ENCODE data around the gene RMND5B.

RMND5B gene

DNA sequence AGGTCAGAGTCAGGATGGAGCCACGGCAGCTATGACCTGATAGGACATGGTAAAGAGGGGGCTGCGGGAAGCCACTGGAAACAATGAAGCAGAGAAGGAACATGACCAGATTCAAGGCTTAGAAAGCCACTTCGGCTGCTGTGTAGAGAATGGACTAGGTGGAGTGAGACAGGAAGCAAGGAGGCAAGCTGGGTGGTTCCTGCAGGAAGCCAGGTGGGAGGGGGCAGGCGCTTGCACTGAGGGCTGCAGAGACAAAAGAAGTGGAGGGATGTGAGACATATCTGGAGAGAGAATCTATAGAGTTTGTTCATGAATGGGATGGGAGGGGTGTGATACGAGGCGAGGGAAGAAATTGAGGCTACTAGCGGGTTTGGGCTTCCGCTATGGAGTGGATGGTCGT, 36.5 kb upstream of the RMND5B start:
- Histone ChIP-seq H3K4me3 (no peak overlapping the region), H3K36me3 (ENCODE audit: insufficient read depth, low read length) (no peaks in the 10 kb centered on the region), H3K9me3 (ENCODE audit: low read depth, low read length) (no peaks in the 10 kb centered on the region), H3K27ac (no peak overlapping the region), H3K9ac (ENCODE audit: insufficient read length) (no peak overlapping the region)
- no peak for DNase-seq (ENCODE audit: low read depth, low spot score)
- TF ChIP-seq EZH2 (IDR thresholded peaks at IDR 0.05): no peak
- TF ChIP-seq FOXP2 (optimal IDR thresholded peaks at IDR 0.05; ENCODE audit: control extremely low read depth, extremely low read length, insufficient read depth): no peak
- no peak for TF ChIP-seq POLR2AphosphoS5 (IDR thresholded peaks at IDR 0.05; ENCODE audit: borderline replicate concordance, low read depth, low read length)

DNA sequence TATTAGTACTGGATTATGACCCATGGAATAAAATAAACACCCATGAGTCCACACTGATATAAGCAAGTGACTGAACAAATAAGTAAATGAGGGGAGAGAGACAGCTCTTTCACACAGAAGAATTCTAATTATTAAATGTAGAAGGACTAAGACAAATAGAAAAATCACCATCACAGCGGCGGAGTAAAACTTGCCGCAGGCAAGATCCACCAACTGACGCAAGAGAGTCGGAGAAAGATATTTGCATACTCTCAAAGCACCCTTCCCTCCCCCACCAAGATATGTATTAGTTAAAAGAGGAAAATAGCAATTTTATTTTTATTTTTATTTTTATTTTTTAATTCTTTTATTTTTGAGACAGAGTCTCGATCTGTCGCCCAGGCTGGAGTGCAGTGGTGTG, 32.1 kb upstream of the RMND5B start:
- no peaks in the 10 kb centered on the region for H3K9me3 ChIP-seq (ENCODE audit: low read depth, low read length)
- TF ChIP-seq EZH2 (IDR thresholded peaks at IDR 0.05): no peak
- TF ChIP-seq POLR2AphosphoS5 (IDR thresholded peaks at IDR 0.05; ENCODE audit: borderline replicate concordance, low read depth, low read length): no peak
- TF ChIP-seq FOXP2 (optimal IDR thresholded peaks at IDR 0.05; ENCODE audit: control extremely low read depth, extremely low read length, insufficient read depth): no peak
- peak; percentile 28 for DNase-seq (ENCODE audit: low read depth, low spot score)
- no peaks in the 10 kb centered on the region for H3K36me3 ChIP-seq (ENCODE audit: insufficient read depth, low read length)
- H3K27ac ChIP-seq: peak overlapping the region; percentile 65
- H3K9ac ChIP-seq (ENCODE audit: insufficient read length): peak overlapping the region; percentile 29
- H3K4me3 ChIP-seq: no peak overlapping the region

DNA sequence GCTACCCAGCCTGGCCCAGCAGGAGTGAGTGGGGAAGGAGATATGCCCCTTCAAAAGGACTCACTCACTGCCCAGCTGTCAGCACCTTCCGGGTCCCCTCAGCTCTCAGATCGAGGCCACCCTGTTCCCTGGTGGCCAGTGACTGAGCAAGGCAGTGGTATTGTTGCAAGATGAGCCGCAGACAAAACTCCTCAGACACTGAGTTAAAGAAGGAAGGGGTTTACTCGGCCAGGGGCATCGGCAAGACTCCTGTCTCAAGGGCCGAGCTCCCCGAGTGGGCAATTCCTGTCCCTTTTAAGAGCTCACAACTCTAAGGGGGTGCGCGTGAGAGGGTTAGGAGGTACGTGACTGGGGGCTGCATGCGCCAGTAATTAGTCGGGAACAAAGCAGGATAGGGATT, 27.2 kb upstream of the RMND5B start:
- DNase-seq (ENCODE audit: low read depth, low spot score): no peak
- H3K9me3 ChIP-seq (ENCODE audit: low read depth, low read length): no peaks in the 10 kb centered on the region
- no peak overlapping the region for H3K9ac ChIP-seq (ENCODE audit: insufficient read length)
- H3K27ac ChIP-seq: no peak overlapping the region
- TF ChIP-seq POLR2AphosphoS5 (IDR thresholded peaks at IDR 0.05; ENCODE audit: borderline replicate concordance, low read depth, low read length) (no peak), FOXP2 (optimal IDR thresholded peaks at IDR 0.05; ENCODE audit: control extremely low read depth, extremely low read length, insufficient read depth) (no peak), EZH2 (IDR thresholded peaks at IDR 0.05) (no peak)
- H3K36me3 ChIP-seq (ENCODE audit: insufficient read depth, low read length): no peaks in the 10 kb centered on the region
- no peak overlapping the region for H3K4me3 ChIP-seq

DNA sequence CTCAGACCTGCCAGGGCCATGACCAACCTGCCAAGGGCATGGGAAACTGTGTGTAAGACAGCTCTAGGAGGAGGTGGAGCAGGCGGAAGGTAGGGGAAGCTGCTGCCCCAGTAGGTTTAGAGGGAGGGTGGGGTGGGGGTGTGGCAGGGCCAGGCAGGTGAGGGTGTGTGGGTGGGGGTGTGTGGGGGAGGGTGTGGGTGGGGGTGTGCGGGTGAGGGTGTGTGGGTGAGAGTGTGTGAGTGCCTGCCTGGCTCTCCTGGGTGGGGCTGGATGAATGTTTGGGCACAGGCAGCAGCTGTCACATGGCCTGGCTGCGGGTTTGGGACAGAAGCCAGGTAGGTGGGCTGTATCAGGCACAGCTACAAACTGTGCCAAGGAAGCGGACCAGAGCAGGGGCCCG, 26.3 kb upstream of the RMND5B start:
- H3K4me3 ChIP-seq: no peak overlapping the region
- no peak overlapping the region for H3K9ac ChIP-seq (ENCODE audit: insufficient read length)
- no peaks in the 10 kb centered on the region for H3K36me3 ChIP-seq (ENCODE audit: insufficient read depth, low read length)
- no peak for TF ChIP-seq POLR2AphosphoS5 (IDR thresholded peaks at IDR 0.05; ENCODE audit: borderline replicate concordance, low read depth, low read length)
- no peak for TF ChIP-seq EZH2 (IDR thresholded peaks at IDR 0.05)
- TF ChIP-seq FOXP2 (optimal IDR thresholded peaks at IDR 0.05; ENCODE audit: control extremely low read depth, extremely low read length, insufficient read depth): no peak
- no peak overlapping the region for H3K27ac ChIP-seq
- no peaks in the 10 kb centered on the region for H3K9me3 ChIP-seq (ENCODE audit: low read depth, low read length)
- DNase-seq (ENCODE audit: low read depth, low spot score): no peak

DNA sequence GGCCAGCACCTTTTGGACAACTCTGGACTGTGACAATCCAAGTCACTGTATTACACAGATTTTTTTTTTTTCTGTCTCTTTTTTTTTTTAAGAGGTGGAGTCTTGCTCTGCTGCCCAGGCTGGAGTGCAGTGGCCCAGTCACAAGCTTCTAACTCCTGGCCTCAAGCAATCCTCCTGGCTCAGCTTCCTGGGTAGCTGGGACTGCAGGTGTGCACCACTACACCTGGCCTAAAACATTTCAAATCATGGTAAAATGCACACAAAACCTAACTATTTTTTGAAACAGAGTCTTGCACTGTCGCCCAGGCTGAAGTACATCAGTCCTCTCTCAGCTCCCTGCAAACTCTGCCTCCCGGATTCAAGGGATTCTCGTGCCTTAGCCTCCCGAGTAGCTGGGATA, 24.7 kb upstream of the RMND5B start:
- H3K4me3 ChIP-seq: no peak overlapping the region
- no peaks in the 10 kb centered on the region for H3K9me3 ChIP-seq (ENCODE audit: low read depth, low read length)
- H3K36me3 ChIP-seq (ENCODE audit: insufficient read depth, low read length): no peaks in the 10 kb centered on the region
- H3K9ac ChIP-seq (ENCODE audit: insufficient read length): no peak overlapping the region
- TF ChIP-seq FOXP2 (optimal IDR thresholded peaks at IDR 0.05; ENCODE audit: control extremely low read depth, extremely low read length, insufficient read depth) (no peak), POLR2AphosphoS5 (IDR thresholded peaks at IDR 0.05; ENCODE audit: borderline replicate concordance, low read depth, low read length) (no peak), EZH2 (IDR thresholded peaks at IDR 0.05) (no peak)
- no peak overlapping the region for H3K27ac ChIP-seq
- DNase-seq (ENCODE audit: low read depth, low spot score): no peak

DNA sequence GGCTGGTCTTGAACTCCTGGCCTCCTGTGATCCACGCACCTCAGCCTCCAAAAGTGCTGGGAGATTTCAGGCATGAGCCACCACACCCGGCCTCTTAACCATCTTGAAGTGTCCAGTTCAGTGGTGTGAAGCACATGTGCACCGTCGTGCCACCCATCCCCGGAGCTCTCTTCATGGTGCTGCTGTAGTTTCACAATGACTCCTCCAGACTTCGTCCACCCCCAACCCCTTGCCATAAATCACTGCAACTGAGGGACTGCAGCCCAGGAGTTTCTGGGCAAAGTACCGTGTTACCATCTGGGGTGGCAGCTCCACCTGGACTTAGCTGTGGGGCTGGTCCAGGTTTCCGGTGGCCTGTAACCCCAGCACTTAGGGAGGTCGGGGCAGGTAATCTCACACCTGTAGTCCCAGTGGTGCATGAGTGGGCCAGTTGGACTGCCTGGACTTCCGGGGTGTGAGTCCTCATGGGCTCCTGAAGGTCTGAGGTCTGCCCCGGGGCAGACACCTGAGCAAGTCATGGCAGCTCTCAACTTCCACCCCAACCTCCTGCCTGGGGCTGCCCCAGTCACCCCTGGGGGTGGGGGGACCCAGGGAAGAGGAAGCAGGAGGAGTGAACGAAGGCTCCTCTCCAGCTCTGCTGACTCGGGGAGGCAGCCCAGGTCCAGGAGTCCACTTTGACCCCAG, 24.1 kb upstream of the RMND5B start:
- Histone ChIP-seq H3K27ac (no peak overlapping the region), H3K4me3 (no peak overlapping the region), H3K9ac (ENCODE audit: insufficient read length) (no peak overlapping the region), H3K9me3 (ENCODE audit: low read depth, low read length) (no peaks in the 10 kb centered on the region), H3K36me3 (ENCODE audit: insufficient read depth, low read length) (no peaks in the 10 kb centered on the region)
- TF ChIP-seq POLR2AphosphoS5 (IDR thresholded peaks at IDR 0.05; ENCODE audit: borderline replicate concordance, low read depth, low read length) (no peak), FOXP2 (optimal IDR thresholded peaks at IDR 0.05; ENCODE audit: control extremely low read depth, extremely low read length, insufficient read depth) (no peak), EZH2 (IDR thresholded peaks at IDR 0.05) (no peak)
- DNase-seq (ENCODE audit: low read depth, low spot score): no peak

DNA sequence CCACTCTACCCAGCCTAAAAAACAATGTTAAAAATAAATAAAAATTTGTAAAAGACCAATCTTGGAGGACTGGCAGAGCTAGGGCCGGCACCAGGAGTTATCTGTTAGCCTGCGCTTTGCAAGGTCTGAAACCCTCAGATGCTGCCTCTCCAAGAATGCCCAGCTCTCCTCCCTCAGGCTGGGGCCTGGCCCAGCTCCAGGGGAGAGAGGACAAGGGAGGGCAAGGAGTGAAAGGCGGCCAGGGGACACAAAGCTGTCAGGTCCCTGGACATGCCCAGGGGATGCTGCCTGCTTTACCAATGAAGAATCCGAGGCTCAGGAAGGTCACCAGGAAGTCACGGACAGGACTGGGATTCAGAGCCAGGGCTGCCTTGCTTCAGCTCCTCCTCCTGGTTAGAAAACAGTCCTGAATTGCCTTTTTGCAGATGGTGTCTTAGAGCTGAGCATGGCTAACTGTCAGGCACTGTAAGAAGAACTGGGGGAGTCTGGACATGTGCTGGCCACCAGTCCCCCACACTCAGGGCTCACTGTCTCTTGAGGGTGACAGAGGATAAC, 23.0 kb upstream of the RMND5B start:
- no peak overlapping the region for H3K9ac ChIP-seq (ENCODE audit: insufficient read length)
- no peak for DNase-seq (ENCODE audit: low read depth, low spot score)
- no peaks in the 10 kb centered on the region for H3K36me3 ChIP-seq (ENCODE audit: insufficient read depth, low read length)
- no peak overlapping the region for H3K27ac ChIP-seq
- H3K9me3 ChIP-seq (ENCODE audit: low read depth, low read length): no peaks in the 10 kb centered on the region
- TF ChIP-seq POLR2AphosphoS5 (IDR thresholded peaks at IDR 0.05; ENCODE audit: borderline replicate concordance, low read depth, low read length) (no peak), EZH2 (IDR thresholded peaks at IDR 0.05) (no peak), FOXP2 (optimal IDR thresholded peaks at IDR 0.05; ENCODE audit: control extremely low read depth, extremely low read length, insufficient read depth) (no peak)
- H3K4me3 ChIP-seq: no peak overlapping the region

DNA sequence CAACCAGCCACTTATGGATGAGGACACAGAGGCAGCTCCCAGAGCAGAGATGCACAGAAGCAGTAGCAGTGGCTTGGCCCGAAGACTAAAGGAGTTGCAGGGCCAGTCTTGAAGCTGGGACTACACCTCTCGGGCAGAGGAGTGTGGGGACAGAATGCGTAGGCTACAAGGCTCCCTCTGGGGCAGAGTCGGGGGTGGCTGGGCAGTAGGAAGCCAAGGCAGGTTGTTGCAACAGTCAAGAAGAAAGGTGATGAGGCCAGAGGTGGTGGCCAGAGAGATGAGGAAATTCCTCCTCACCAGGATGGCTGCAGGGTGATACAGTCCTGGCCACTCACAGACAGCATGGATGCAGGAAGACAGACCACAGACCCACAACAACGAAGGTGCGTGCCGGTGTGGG, 22.4 kb upstream of the RMND5B start:
- TF ChIP-seq POLR2AphosphoS5 (IDR thresholded peaks at IDR 0.05; ENCODE audit: borderline replicate concordance, low read depth, low read length): no peak
- TF ChIP-seq EZH2 (IDR thresholded peaks at IDR 0.05): no peak
- no peak for TF ChIP-seq FOXP2 (optimal IDR thresholded peaks at IDR 0.05; ENCODE audit: control extremely low read depth, extremely low read length, insufficient read depth)
- Histone ChIP-seq H3K27ac (no peak overlapping the region), H3K36me3 (ENCODE audit: insufficient read depth, low read length) (no peaks in the 10 kb centered on the region), H3K9me3 (ENCODE audit: low read depth, low read length) (no peaks in the 10 kb centered on the region), H3K4me3 (no peak overlapping the region), H3K9ac (ENCODE audit: insufficient read length) (no peak overlapping the region)
- no peak for DNase-seq (ENCODE audit: low read depth, low spot score)

DNA sequence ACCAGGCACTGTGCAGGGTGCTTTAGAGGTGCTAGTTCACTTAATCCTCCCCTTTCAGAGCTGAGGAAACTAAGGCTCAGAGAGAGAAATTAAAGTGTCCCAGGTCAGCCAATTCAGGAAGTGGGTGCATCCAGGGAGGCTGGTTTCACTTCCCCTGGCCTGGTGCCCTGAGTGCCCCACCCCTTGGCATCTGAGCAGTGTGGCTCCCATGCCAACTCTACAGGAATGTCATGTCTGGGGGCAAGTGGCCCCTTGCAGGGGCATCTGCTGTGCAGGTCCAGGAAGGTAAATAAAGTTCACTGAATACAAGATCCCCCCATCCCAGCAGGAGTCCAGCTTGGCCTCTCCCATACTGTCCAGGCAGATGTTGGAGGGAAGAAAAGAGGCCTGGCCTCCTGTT, 21.8 kb upstream of the RMND5B start:
- Histone ChIP-seq H3K9me3 (ENCODE audit: low read depth, low read length) (no peaks in the 10 kb centered on the region), H3K36me3 (ENCODE audit: insufficient read depth, low read length) (no peaks in the 10 kb centered on the region), H3K4me3 (no peak overlapping the region), H3K27ac (no peak overlapping the region), H3K9ac (ENCODE audit: insufficient read length) (no peak overlapping the region)
- no peak for DNase-seq (ENCODE audit: low read depth, low spot score)
- no peak for TF ChIP-seq POLR2AphosphoS5 (IDR thresholded peaks at IDR 0.05; ENCODE audit: borderline replicate concordance, low read depth, low read length)
- TF ChIP-seq EZH2 (IDR thresholded peaks at IDR 0.05): no peak
- TF ChIP-seq FOXP2 (optimal IDR thresholded peaks at IDR 0.05; ENCODE audit: control extremely low read depth, extremely low read length, insufficient read depth): no peak
